ENCODE results near the gene AKR7A2.

The AKR7A2 gene

DNA sequence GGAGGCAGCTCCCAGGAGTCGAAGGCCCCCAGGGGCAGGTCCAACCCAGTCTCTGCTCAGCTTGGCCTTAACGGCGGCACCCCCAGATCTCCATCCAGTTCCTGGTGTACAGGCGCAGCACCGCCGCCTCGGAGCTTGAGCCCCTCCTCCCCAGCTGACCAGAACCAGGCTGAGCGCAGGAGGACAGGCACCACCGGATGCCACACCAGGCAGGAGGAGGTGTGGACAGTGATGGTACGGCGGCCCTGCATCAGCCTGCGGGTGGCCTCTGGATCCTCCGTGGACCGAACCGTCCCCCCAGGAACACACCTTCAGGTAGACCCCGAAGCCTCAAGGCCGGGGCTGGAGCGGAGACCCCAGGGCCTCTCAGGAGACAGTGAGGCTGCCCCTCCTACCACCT is 16.5 kb upstream of the AKR7A2 start:
- no peaks in the 10 kb centered on the region for H3K9me2 ChIP-seq (replicated peaks; ENCODE audit: insufficient read depth, low read length)
- H3F3A ChIP-seq (ENCODE audit: insufficient read depth) = no peaks in the 10 kb centered on the region
- no peaks in the 10 kb centered on the region for H4K20me1 ChIP-seq (ENCODE audit: low read depth, low read length)
- TF ChIP-seq EZH2phosphoT487 (conservative IDR thresholded peaks at IDR 0.05; ENCODE audit: low read length) = no peak
- TF ChIP-seq, protein P1, sequence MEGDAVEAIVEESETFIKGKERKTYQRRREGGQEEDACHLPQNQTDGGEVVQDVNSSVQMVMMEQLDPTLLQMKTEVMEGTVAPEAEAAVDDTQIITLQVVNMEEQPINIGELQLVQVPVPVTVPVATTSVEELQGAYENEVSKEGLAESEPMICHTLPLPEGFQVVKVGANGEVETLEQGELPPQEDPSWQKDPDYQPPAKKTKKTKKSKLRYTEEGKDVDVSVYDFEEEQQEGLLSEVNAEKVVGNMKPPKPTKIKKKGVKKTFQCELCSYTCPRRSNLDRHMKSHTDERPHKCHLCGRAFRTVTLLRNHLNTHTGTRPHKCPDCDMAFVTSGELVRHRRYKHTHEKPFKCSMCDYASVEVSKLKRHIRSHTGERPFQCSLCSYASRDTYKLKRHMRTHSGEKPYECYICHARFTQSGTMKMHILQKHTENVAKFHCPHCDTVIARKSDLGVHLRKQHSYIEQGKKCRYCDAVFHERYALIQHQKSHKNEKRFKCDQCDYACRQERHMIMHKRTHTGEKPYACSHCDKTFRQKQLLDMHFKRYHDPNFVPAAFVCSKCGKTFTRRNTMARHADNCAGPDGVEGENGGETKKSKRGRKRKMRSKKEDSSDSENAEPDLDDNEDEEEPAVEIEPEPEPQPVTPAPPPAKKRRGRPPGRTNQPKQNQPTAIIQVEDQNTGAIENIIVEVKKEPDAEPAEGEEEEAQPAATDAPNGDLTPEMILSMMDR (IDR thresholded peaks at IDR 0.05; ENCODE audit: insufficient read depth, low read length, poor library complexity, severe bottlenecking) = no peak
- H3K79me2 ChIP-seq (ENCODE audit: insufficient read depth, low read length) = no peaks in the 10 kb centered on the region
- H3K27me3 ChIP-seq (ENCODE audit: low read length) = no peaks in the 10 kb centered on the region
- H3K9me3 ChIP-seq (ENCODE audit: insufficient read depth, low read length) = no peaks in the 10 kb centered on the region
- H3K36me3 ChIP-seq (ENCODE audit: low read length) = no peaks in the 10 kb centered on the region
- no peak overlapping the region for H3K4me3 ChIP-seq (ENCODE audit: insufficient read depth, low read length, poor library complexity, severe bottlenecking)
- H3K27ac ChIP-seq (ENCODE audit: low read depth, low read length) = no peak overlapping the region
- H2AFZ ChIP-seq (ENCODE audit: low read depth, low read length, severe bottlenecking) = no peak overlapping the region
- H3K4me2 ChIP-seq (ENCODE audit: low read depth, low read length, poor library complexity, severe bottlenecking) = no peak overlapping the region
- no peak overlapping the region for H3K9ac ChIP-seq (ENCODE audit: low read length)

GRCh38 chr1:19327736-19328135 is 15.8 kb upstream of the AKR7A2 start:
- Histone ChIP-seq H3K4me2 (ENCODE audit: low read depth, low read length, poor library complexity, severe bottlenecking) (no peak overlapping the region), H3K4me3 (ENCODE audit: insufficient read depth, low read length, poor library complexity, severe bottlenecking) (no peak overlapping the region), H3K27ac (ENCODE audit: low read depth, low read length) (no peak overlapping the region), H3K79me2 (ENCODE audit: insufficient read depth, low read length) (no peaks in the 10 kb centered on the region), H3K9me3 (ENCODE audit: insufficient read depth, low read length) (no peaks in the 10 kb centered on the region), H3K36me3 (ENCODE audit: low read length) (no peaks in the 10 kb centered on the region), H2AFZ (ENCODE audit: low read depth, low read length, severe bottlenecking) (no peak overlapping the region), H3K9ac (ENCODE audit: low read length) (no peak overlapping the region), H4K20me1 (ENCODE audit: low read depth, low read length) (no peaks in the 10 kb centered on the region), H3K27me3 (ENCODE audit: low read length) (no peaks in the 10 kb centered on the region), H3K9me2 (replicated peaks; ENCODE audit: insufficient read depth, low read length) (no peaks in the 10 kb centered on the region), H3F3A (ENCODE audit: insufficient read depth) (no peaks in the 10 kb centered on the region)
- TF ChIP-seq EZH2phosphoT487 (conservative IDR thresholded peaks at IDR 0.05; ENCODE audit: low read length) = no peak
- TF ChIP-seq, protein P1 (IDR thresholded peaks at IDR 0.05; ENCODE audit: insufficient read depth, low read length, poor library complexity, severe bottlenecking) = no peak

DNA sequence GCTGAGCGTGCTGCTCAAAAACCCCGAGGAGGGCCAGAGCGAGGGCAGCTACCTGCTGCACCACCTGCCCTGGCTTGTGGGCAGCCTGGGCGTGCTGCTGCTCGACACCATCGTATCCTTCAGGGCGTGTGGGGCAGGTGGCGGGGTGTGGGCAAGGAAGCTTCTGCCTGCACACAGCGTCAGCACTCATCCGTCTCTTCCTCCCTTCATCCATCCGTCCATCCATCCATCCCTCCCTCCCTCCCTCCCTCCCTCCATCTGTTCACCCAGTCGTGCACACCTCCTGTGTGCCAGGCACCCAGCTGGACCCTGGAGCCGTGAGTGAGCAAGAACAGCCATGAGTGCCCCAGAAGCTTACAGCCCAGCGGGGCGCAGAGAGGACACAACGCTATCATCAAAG is 15.4 kb upstream of the AKR7A2 start:
- H3K9ac ChIP-seq (ENCODE audit: low read length) = no peak overlapping the region
- no peaks in the 10 kb centered on the region for H3K79me2 ChIP-seq (ENCODE audit: insufficient read depth, low read length)
- H3K9me2 ChIP-seq (replicated peaks; ENCODE audit: insufficient read depth, low read length) = no peaks in the 10 kb centered on the region
- no peak overlapping the region for H3K27ac ChIP-seq (ENCODE audit: low read depth, low read length)
- no peak overlapping the region for H2AFZ ChIP-seq (ENCODE audit: low read depth, low read length, severe bottlenecking)
- no peak overlapping the region for H3K4me3 ChIP-seq (ENCODE audit: insufficient read depth, low read length, poor library complexity, severe bottlenecking)
- TF ChIP-seq, protein P1 (IDR thresholded peaks at IDR 0.05; ENCODE audit: insufficient read depth, low read length, poor library complexity, severe bottlenecking) = no peak
- TF ChIP-seq EZH2phosphoT487 (conservative IDR thresholded peaks at IDR 0.05; ENCODE audit: low read length) = no peak
- H3K4me2 ChIP-seq (ENCODE audit: low read depth, low read length, poor library complexity, severe bottlenecking) = no peak overlapping the region
- H3K36me3 ChIP-seq (ENCODE audit: low read length) = no peaks in the 10 kb centered on the region
- no peaks in the 10 kb centered on the region for H3K27me3 ChIP-seq (ENCODE audit: low read length)
- H3F3A ChIP-seq (ENCODE audit: insufficient read depth) = no peaks in the 10 kb centered on the region
- no peaks in the 10 kb centered on the region for H3K9me3 ChIP-seq (ENCODE audit: insufficient read depth, low read length)
- no peaks in the 10 kb centered on the region for H4K20me1 ChIP-seq (ENCODE audit: low read depth, low read length)

DNA sequence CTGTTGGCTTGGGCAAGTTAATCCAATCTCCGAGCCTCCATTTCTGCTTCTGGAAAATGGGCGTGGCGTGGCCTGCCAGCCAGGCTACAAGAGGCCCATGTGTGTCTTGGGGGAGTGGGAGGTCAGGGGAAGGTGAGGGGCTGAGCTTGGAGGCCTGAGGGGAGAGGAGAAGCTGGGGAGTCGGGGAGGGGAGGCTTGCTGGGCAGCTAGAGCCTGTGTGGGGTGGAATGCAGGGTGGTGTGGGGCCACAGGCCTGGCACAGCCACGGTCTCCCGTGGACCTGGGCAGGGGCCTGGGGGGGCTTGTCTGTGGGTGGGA is 14.8 kb upstream of the AKR7A2 start:
- Histone ChIP-seq H3K36me3 (ENCODE audit: low read length) (no peaks in the 10 kb centered on the region), H3K9ac (ENCODE audit: low read length) (no peak overlapping the region)
- no peak for TF ChIP-seq EZH2phosphoT487 (conservative IDR thresholded peaks at IDR 0.05; ENCODE audit: low read length)
- TF ChIP-seq, protein P1 (IDR thresholded peaks at IDR 0.05; ENCODE audit: insufficient read depth, low read length, poor library complexity, severe bottlenecking) = no peak

More for the DNA sequence above, 14.8 kb upstream of the AKR7A2 start:
- Histone ChIP-seq H4K20me1 (ENCODE audit: low read depth, low read length) (no peaks in the 10 kb centered on the region), H3K27ac (ENCODE audit: low read depth, low read length) (no peak overlapping the region), H3K4me3 (ENCODE audit: insufficient read depth, low read length, poor library complexity, severe bottlenecking) (no peak overlapping the region), H3K4me2 (ENCODE audit: low read depth, low read length, poor library complexity, severe bottlenecking) (no peak overlapping the region), H2AFZ (ENCODE audit: low read depth, low read length, severe bottlenecking) (no peak overlapping the region), H3K79me2 (ENCODE audit: insufficient read depth, low read length) (no peaks in the 10 kb centered on the region), H3K9me2 (replicated peaks; ENCODE audit: insufficient read depth, low read length) (no peaks in the 10 kb centered on the region), H3K9me3 (ENCODE audit: insufficient read depth, low read length) (no peaks in the 10 kb centered on the region), H3F3A (ENCODE audit: insufficient read depth) (no peaks in the 10 kb centered on the region), H3K27me3 (ENCODE audit: low read length) (no peaks in the 10 kb centered on the region)
